RWPE2 (cell line): ENCODE measurements around the gene RNF224.

ENCODE experiments used
- ATAC-seq: fragments of 200-7000 bp; cut with Tn5 transposase; 3 replicates; pipeline ENCODE4 v1.9.1; 2021; ENCODE audit warnings: low read depth
- DNase-seq: peaks from one replicate; pipeline ENCODE4 v3.0.0-alpha.2; 2020; ENCODE audit warnings: low spot score
- H3K27ac ChIP-seq: fragments of 450-650 bp; 2 replicates; pipeline ENCODE4 v1.5.1; 2017; ENCODE audit warnings: mild to moderate bottlenecking; ENCODE audit not compliant: poor library complexity, severe bottlenecking
- H3K27me3 ChIP-seq: fragments of 250-450 bp; sonication (Bioruptor Pico); 2 replicates; pipeline ENCODE4 v1.5.1; 2021; ENCODE audit warnings: mild to moderate bottlenecking, moderate library complexity; ENCODE audit not compliant: insufficient read depth, poor library complexity, severe bottlenecking
- H3K36me3 ChIP-seq: fragments of 250-450 bp; sonication (Bioruptor Pico); 2 replicates; pipeline ENCODE4 v1.5.1; 2020; ENCODE audit warnings: low read depth, mild to moderate bottlenecking, moderate library complexity
- H3K4me1 ChIP-seq: fragments of 250-450 bp; sonication (Bioruptor Pico); 2 replicates; pipeline ENCODE4 v1.5.1; 2021; ENCODE audit warnings: mild to moderate bottlenecking, moderate library complexity; ENCODE audit not compliant: insufficient read depth, poor library complexity, severe bottlenecking
- H3K4me3 ChIP-seq: fragments of 250-450 bp; sonication (Bioruptor Pico); 2 replicates; pipeline ENCODE4 v1.5.1; 2021; ENCODE audit warnings: mild to moderate bottlenecking, moderate library complexity; ENCODE audit not compliant: severe bottlenecking
- H3K9me3 ChIP-seq: fragments of 250-450 bp; sonication (Bioruptor Pico); 2 replicates; pipeline ENCODE4 v1.5.1; 2021; ENCODE audit warnings: mild to moderate bottlenecking, moderate library complexity; ENCODE audit not compliant: severe bottlenecking
- CTCF ChIP-seq: fragments of 450-650 bp; IDR thresholded peaks from one replicate; pipeline ENCODE4 v1.5.1; 2017; ENCODE audit warnings: mild to moderate bottlenecking, moderate library complexity; ENCODE audit not compliant: poor library complexity, severe bottlenecking

RNF224 gene

DNA sequence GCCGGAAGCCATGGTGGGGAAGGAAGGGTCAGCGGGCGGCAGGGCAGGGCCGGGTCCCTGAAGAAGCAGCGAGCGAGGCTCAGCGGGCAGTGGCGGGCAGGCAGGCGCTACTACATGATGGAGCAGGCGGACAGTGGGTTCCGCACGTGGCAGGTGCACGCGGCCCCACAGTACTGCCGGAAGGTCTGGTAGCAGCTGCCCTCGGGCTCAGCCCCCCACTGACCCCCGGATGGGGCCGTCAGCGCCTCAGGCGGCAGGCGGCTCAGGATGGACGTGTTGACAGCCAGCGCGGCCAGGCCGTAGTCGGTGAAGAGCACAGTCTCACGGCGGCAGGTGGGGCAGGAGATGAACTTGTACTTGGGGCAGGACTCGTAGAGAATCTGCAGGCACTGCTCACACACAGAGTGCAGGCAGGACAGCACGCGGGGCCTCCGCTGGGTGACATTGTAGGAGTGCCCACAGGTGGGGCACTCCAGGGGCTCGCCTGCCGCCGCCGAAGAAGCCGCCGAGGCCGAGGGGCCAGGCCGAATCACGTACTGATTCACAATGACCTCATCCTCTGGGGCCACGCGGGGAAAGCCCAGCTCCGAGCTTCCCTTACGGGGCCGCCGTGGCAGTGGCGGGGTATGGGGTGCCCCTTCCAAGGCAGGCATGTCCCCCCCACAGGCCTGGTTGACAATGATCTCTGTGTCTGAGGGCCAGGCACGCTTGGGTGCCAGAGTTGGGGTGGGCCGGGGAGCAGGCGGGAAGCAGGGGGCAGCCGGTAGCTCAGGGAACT is 6.8 kb upstream of the RNF224 start:
- H3K27me3 ChIP-seq: no peaks in the 10 kb centered on the region
- H3K4me1 ChIP-seq: peaks cover 18% of the 10 kb centered on the region
- H3K9me3 ChIP-seq: no peaks in the 10 kb centered on the region
- H3K36me3 ChIP-seq: 0 out of 2 replicates have a peak, but pooled peaks cover 1% of the 10 kb centered on the region
- DNase-seq (no peak), ATAC-seq (no peak)
- TF ChIP-seq CTCF: no peak
- no peak overlapping the region for H3K4me3 ChIP-seq
- no peak overlapping the region for H3K27ac ChIP-seq

DNA sequence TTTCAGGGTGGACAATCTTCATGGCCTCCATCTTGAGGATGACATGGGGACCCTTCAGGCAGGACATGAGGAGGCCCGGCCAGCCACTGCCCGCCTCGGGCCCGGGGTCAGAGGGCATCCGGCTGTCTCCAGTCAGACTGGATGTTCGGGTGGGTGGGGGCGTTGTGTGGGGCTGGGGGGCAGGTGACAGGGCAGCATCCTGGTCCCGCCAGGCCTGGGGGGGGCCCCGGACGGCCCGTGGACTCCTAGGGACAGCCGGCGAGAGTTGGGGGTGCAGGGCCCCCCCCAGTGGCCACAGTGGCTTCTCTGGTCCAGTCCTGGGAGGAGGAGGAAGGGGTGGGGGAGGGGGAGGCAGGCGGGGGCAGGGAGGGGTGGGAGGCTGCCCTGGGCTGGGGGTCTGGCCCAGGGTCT is 6.2 kb upstream of the RNF224 start:
- peaks cover 24% of the 10 kb centered on the region for H3K4me1 ChIP-seq
- no peak for TF ChIP-seq CTCF
- H3K27ac ChIP-seq: no peak overlapping the region
- H3K4me3 ChIP-seq: no peak overlapping the region
- H3K36me3 ChIP-seq: no peaks in the 10 kb centered on the region
- H3K27me3 ChIP-seq: no peaks in the 10 kb centered on the region
- H3K9me3 ChIP-seq: no peaks in the 10 kb centered on the region
- DNase-seq (no peak), ATAC-seq (no peak)

GRCh38 chr9:137221506-137222111 is 5.7 kb upstream of the RNF224 start:
- ATAC-seq (no peak), DNase-seq (no peak)
- Histone ChIP-seq H3K9me3 (no peaks in the 10 kb centered on the region), H3K27ac (no peak overlapping the region), H3K36me3 (no peaks in the 10 kb centered on the region), H3K4me3 (peak overlapping the region; percentile 45), H3K4me1 (peaks cover 28% of the 10 kb centered on the region), H3K27me3 (no peaks in the 10 kb centered on the region)
- no peak for TF ChIP-seq CTCF

DNA sequence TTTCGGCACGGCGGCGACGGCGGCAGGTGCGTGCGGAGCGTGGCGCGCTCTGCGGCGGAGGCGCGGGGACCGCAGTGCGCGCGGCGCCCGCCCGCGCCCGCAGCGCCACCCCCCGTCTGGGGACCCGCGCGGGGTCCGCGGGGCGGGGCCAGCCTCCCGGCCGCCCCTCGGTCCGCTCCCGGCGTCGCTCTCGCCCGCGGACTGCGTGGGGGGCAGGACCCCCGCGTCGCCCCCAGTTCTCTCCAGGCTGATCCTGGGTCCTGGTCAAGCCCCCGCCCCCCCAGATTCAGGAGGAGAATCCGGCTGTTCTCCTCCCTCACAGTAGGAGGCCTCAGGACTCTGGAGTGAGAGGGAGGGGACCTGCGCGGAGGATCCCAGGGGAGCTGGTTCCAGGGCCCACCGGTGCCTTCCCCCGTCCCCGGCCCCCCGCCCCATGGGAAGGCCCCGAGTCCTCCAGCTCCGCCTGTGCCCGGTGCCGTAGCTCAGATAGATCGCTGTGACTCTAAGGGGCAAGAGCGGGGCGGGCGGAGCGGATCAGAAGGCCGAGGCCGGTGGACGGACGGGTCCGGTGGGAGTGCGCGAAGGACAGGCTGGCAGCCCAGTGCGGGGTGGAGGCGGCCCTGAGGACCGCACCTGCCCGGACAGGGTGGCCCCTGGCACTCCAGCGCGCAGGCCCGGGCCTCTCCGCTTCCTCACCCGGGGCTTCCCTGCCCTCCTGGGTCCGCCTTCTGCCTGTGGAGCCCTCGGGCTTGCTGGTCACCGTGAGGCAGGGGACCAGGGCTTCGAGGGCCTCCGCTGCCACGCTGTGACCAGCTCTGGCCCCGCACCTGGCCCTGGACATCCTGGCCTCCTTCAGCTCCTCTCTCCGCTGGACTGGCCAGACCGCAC is 4.9 kb upstream of the RNF224 start, which contains the start of gene RNF208:
Gene RNF208 (minus strand): TSS at position 51 of the 888 bp plus-strand sequence. CDS start 1,028 bp downstream, outside the sequence.
- H3K27me3 ChIP-seq: no peaks in the 10 kb centered on the region
- TF ChIP-seq CTCF: no peak
- H3K4me1 ChIP-seq: peaks cover 35% of the 10 kb centered on the region
- peak within 1 kb of the TSS; percentile 92 for H3K27ac ChIP-seq
- no peaks in the 10 kb centered on the region for H3K36me3 ChIP-seq
- no peaks in the 10 kb centered on the region for H3K9me3 ChIP-seq
- ATAC-seq: no peak
- no peak for DNase-seq
- H3K4me3 ChIP-seq: peak within 1 kb of the TSS; percentile 45
